HG02798 (cell line): ENCODE results near the gene BACH2.
"Not testable (repeated sequence)": the region's sequence is repeated elsewhere in the genome, so short reads cannot be mapped to it uniquely, and the experiment has no call there.

Source experiments
- ATAC-seq: cut with Tn5 transposase; IDR thresholded peaks from one replicate; pipeline ENCODE4 v1.9.1; 2021; ENCODE audit warnings: mild to moderate bottlenecking; ENCODE audit not compliant: unreplicated experiment, poor library complexity

BACH2 gene

GRCh38 chr6:90167514-90168379 lies 128.9 kb downstream of the BACH2 start:
- no peak for ATAC-seq

- not testable (repeated sequence) for ATAC-seq
These were observed 130.3 kb downstream of the BACH2 start for GRCh38 chr6:90166155-90166924.

GRCh38 chr6:90162648-90163387 lies 133.8 kb downstream of the BACH2 start:
- ATAC-seq = no peak

- no peak for ATAC-seq
These were observed 136.6 kb downstream of the BACH2 start for GRCh38 chr6:90160013-90160412.

- no peak for ATAC-seq
These were observed 137.2 kb downstream of the BACH2 start for GRCh38 chr6:90159452-90159851.

- no peak for ATAC-seq
These were observed 137.7 kb downstream of the BACH2 start for GRCh38 chr6:90158936-90159335.

- ATAC-seq = no peak
These were observed 139.2 kb downstream of the BACH2 start for GRCh38 chr6:90157441-90157840.

GRCh38 chr6:90156861-90157260 lies 139.8 kb downstream of the BACH2 start:
- no peak for ATAC-seq

- ATAC-seq = no peak
These were observed 141.7 kb downstream of the BACH2 start for GRCh38 chr6:90154755-90155470.

- ATAC-seq = no peak
These were observed 144.8 kb downstream of the BACH2 start for GRCh38 chr6:90151576-90152422.

GRCh38 chr6:90149280-90149679 lies 147.4 kb downstream of the BACH2 start:
- ATAC-seq = no peak

GRCh38 chr6:90148867-90149266 lies 147.8 kb downstream of the BACH2 start:
- no peak for ATAC-seq

- no peak for ATAC-seq
These were observed 149.6 kb downstream of the BACH2 start for GRCh38 chr6:90146921-90147649.

GRCh38 chr6:90146024-90146423 lies 150.6 kb downstream of the BACH2 start:
- no peak for ATAC-seq

GRCh38 chr6:90144928-90145555 lies 151.6 kb downstream of the BACH2 start:
- ATAC-seq = no peak

- ATAC-seq = peak; percentile 72
These were observed 152.2 kb downstream of the BACH2 start for GRCh38 chr6:90144396-90144795.

- no peak for ATAC-seq
These were observed 156.0 kb downstream of the BACH2 start for GRCh38 chr6:90140683-90141082.

- ATAC-seq = no peak
These were observed 157.3 kb downstream of the BACH2 start for GRCh38 chr6:90139272-90139817.
